HG02885 (cell line): ENCODE data around the gene DUSP12.

Experiments
- ATAC-seq: cut with Tn5 transposase; IDR thresholded peaks from one replicate; pipeline ENCODE4 v1.9.1; 2021; ENCODE audit warnings: mild to moderate bottlenecking; ENCODE audit not compliant: unreplicated experiment, poor library complexity

DUSP12 gene

DNA sequence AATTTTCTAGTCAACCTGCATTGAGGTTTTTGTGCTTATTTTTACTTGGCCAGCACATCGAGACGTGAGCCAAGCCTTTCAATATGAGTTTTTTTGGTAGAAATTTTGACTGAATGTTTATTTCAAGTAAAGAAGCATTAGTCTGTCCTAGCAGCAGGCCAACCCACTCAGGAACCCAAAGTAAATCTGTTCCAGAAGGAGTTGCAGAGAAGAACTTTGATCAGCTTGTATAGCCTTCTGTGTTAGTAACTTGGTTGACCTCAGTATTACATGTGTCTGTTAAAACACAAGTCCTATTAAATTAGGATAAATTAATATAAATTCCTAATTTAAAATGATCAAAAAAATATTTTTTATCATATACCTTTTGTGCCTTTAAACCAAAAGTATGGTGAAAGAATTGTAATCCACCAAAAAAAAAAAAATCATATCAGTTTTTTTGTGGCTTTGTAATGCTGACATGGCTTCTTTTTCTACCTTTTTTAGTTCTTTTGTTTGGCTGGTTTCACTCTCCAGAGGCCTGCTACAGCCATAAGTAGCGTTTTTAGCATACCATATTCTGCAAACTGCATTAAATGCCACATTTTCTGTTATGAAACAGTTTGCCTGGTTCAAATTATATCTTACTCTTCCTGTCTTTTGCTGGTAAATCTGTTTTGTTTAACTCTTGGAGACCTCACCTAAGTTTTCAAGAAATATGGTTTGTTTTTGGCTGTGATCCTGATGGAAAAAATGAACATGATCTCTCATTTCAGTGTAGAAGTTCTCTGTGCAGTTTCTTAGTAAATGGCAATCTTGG, 56.0 kb downstream of the DUSP12 start:
- no peak for ATAC-seq
